GM12878 (cell line): ENCODE data around the gene PDE9A. TPM values are rescaled to one million over a fixed set of nuclear protein-coding genes. Genes with fewer than 3 reads are reported as not detected.

Source experiments
- ATAC-seq: fragments of 200-7000 bp; cut with Tn5 transposase; 3 replicates; pipeline ENCODE4 v1.9.1; 2020; ENCODE audit warnings: mild to moderate bottlenecking, moderate library complexity
- BruUV-seq: library from RNA; stranded (reverse); fragments of 400-500 nt; replicated peaks from 2 replicates; lab custom pipeline; 2021; lab: Mats Ljungman, UMichigan
- CTCF ChIA-PET: fragments of 300-600 bp; sonication (Branson Sonifier 250); formaldehyde crosslinking; extraction: SDS; loops from one replicate; lab custom pipeline; 2021; ENCODE audit warnings: inconsistent platforms; lab: Yijun Ruan, JAX
- POLR2A ChIA-PET: fragments of 350-600 bp; formaldehyde crosslinking; extraction: SDS; loops from one replicate; lab custom pipeline; 2021; ENCODE audit warnings: inconsistent platforms; lab: Charles Lee
- RAD21 ChIA-PET: fragments of 300-600 bp; sonication (Branson Sonifier 250); formaldehyde crosslinking; loops from one replicate; lab custom pipeline; 2023; ENCODE audit warnings: antibody characterized with exemption; ENCODE audit not compliant: unreplicated experiment; lab: Charles Lee
- SMC1A ChIA-PET: fragments of 300-600 bp; sonication (Branson Sonifier 250); formaldehyde crosslinking; loops from one replicate; lab custom pipeline; 2023; ENCODE audit not compliant: unreplicated experiment, uncharacterized antibody; lab: Charles Lee
- DNase-seq: peaks from one replicate; pipeline ENCODE4 v3.0.0-alpha.2; 2011; ENCODE audit warnings: low read depth, low spot score
- FAIRE-seq: peaks from 3 replicates; lab custom pipeline; 2011; peaks lifted over from hg19 to GRCh38; lab: Jason Lieb, UNC
- H2AFZ ChIP-seq: 2 replicates; pipeline ENCODE4 v1.6.0; 2011; ENCODE audit warnings: low read depth, low read length, control low read depth; ENCODE audit not compliant: control insufficient read depth
- H3K27ac ChIP-seq: 2 replicates; pipeline ENCODE4 v1.5.1; 2011; ENCODE audit warnings: control low read depth; ENCODE audit not compliant: control insufficient read depth, insufficient read depth
- H3K27me3 ChIP-seq, 2 experiments: replicated peaks in 1 of 2; 2 replicates each; pipeline versions ENCODE4 v1.6.0 to v1.6.1; 2011; ENCODE audit warnings: low read length in 1 of 2; ENCODE audit not compliant: control insufficient read depth in 2 of 2, insufficient read depth in 2 of 2
- H3K36me3 ChIP-seq, 2 experiments: 2 replicates each; pipeline ENCODE4 v1.5.1; 2011; ENCODE audit warnings: low read length in 1 of 2; ENCODE audit not compliant: control insufficient read depth in 2 of 2, insufficient read depth in 2 of 2
- H3K4me1 ChIP-seq: 2 replicates; pipeline ENCODE4 v1.6.1; 2011; ENCODE audit warnings: mild to moderate bottlenecking, low read length, moderate library complexity, mixed read lengths; ENCODE audit not compliant: control insufficient read depth, insufficient read depth
- H3K4me2 ChIP-seq: 2 replicates; pipeline ENCODE4 v1.6.0; 2011; ENCODE audit warnings: control low read depth; ENCODE audit not compliant: control insufficient read depth, insufficient read depth
- H3K4me3 ChIP-seq: fragments of 200-600 bp; sonication (generic); 2 replicates; pipeline ENCODE4 v1.5.1; 2016
- H3K79me2 ChIP-seq: 2 replicates; pipeline ENCODE4 v1.6.0; 2011; ENCODE audit warnings: low read length; ENCODE audit not compliant: control insufficient read depth, insufficient read depth
- H3K9ac ChIP-seq: 2 replicates; pipeline ENCODE4 v1.8.0; 2011; ENCODE audit warnings: low read length, control low read depth, mixed read lengths; ENCODE audit not compliant: control insufficient read depth, insufficient read depth
- H3K9me3 ChIP-seq: replicated peaks from 3 replicates; pipeline ENCODE4 v1.5.1; 2011; ENCODE audit warnings: mild to moderate bottlenecking, low read length; ENCODE audit not compliant: control insufficient read depth, insufficient read depth
- H4K20me1 ChIP-seq: 2 replicates; pipeline ENCODE4 v1.6.0; 2011; ENCODE audit not compliant: control insufficient read depth, insufficient read depth
- ATF2 ChIP-seq: IDR thresholded peaks from 2 replicates; pipeline ENCODE4 v1.6.1; 2012; ENCODE audit warnings: low read length, inconsistent platforms
- ELK1 ChIP-seq: IDR thresholded peaks from 2 replicates; pipeline ENCODE4 v1.6.1; 2012; ENCODE audit warnings: low read depth, low read length, improper control_type of control experiment
- EP300 ChIP-seq, 2 experiments: fragments of 150-350 bp in 1 of 2; IDR thresholded peaks; 2 replicates each; pipeline ENCODE4 v1.6.1; 2011 to 2012; ENCODE audit warnings: low read depth in 2 of 2, low read length in 2 of 2, borderline replicate concordance in 1 of 2, improper control_type of control experiment in 1 of 2, inconsistent platforms in 1 of 2; ENCODE audit not compliant: control insufficient read depth in 1 of 2
- IRF4 ChIP-seq: IDR thresholded peaks from 2 replicates; pipeline ENCODE4 v1.6.1; 2011; ENCODE audit warnings: low read depth, low read length
- KDM1A ChIP-seq: fragments of 200-600 bp; sonication (generic); IDR thresholded peaks from 2 replicates; pipeline ENCODE4 v1.6.1; 2016; ENCODE audit warnings: borderline replicate concordance
- NR2C1 ChIP-seq: fragments of 450-650 bp; IDR thresholded peaks from 2 replicates; pipeline ENCODE4 v1.6.1; 2017; ENCODE audit warnings: antibody characterized with exemption, mild to moderate bottlenecking, moderate library complexity
- NR2C2 ChIP-seq: IDR thresholded peaks from 2 replicates; pipeline ENCODE4 v1.6.1; 2011; ENCODE audit warnings: borderline replicate concordance, low read depth; ENCODE audit not compliant: control insufficient read depth, insufficient read length
- NRF1 ChIP-seq: conservative IDR thresholded peaks from 2 replicates; pipeline ENCODE4 v1.6.1; 2011; ENCODE audit warnings: mild to moderate bottlenecking, low read depth, low read length, improper control_type of control experiment
- SIX5 ChIP-seq: IDR thresholded peaks from 2 replicates; pipeline ENCODE4 v1.6.1; 2011; ENCODE audit warnings: mild to moderate bottlenecking, low read depth, low read length, moderate library complexity; ENCODE audit not compliant: severe bottlenecking
- STAT1 ChIP-seq: fragments of 450-650 bp; conservative IDR thresholded peaks from 2 replicates; pipeline ENCODE4 v1.6.1; 2014; ENCODE audit warnings: antibody characterized with exemption, mild to moderate bottlenecking
- STAT3 ChIP-seq: IDR thresholded peaks from 2 replicates; pipeline ENCODE4 v1.6.1; 2011; ENCODE audit warnings: low read depth, low read length, improper control_type of control experiment
- YBX1 ChIP-seq: fragments of 450-650 bp; IDR thresholded peaks from 2 replicates; pipeline ENCODE4 v1.6.1; 2016; ENCODE audit warnings: antibody characterized with exemption
- ZSCAN29 ChIP-seq: fragments of 450-650 bp; IDR thresholded peaks from 2 replicates; pipeline ENCODE4 v1.6.1; 2017; ENCODE audit warnings: mild to moderate bottlenecking, moderate library complexity
- WGBS: methylation state at CpG from one replicate; pipeline ENCODE4 v1.1.6; 2016; ENCODE audit warnings: low lambda C conversion rate; ENCODE audit not compliant: insufficient replicate concordance, insufficient coverage; ENCODE audit errors: missing lambda C conversion rate; 5-methylcytosine and 5-hydroxymethylcytosine counted together
- in situ Hi-C: fragments of 300-500 bp; cut with MboI; formaldehyde crosslinking; loops from 9 replicates; pipeline ENCODE4 v1.14.3; 2018; ENCODE audit warnings: mixed read lengths
- intact Hi-C: fragments of 100-400 bp; cut with micrococcal nuclease; formaldehyde crosslinking; loops from one replicate; pipeline ENCODE4 v1.14.2; 2022; ENCODE audit not compliant: unreplicated experiment
- polyA plus RNA-seq, 11 experiments: library from polyadenylated mRNA; depleted of rRNA in 4 of 11; unstranded in 6 of 11; stranded (reverse) in 5 of 11; fragments of >200 nt; fragmentation: Nextera tagmentation in 4 of 11; fragmentation: Illumina TruSeq in 1 of 11; extraction: Ambion mirVana in 4 of 11; extraction: Trizol in 1 of 11; gene quantifications; 1 replicate in 1 of 11; 2 replicates in 10 of 11; pipeline versions ENCODE4 v1.2.1 to v1.2.3, GENCODE V29; 2011 to 2016; ENCODE audit warnings: inconsistent platforms in 2 of 11, missing spikeins in 2 of 11, low read depth in 1 of 11
- total RNA-seq, 4 experiments: library from RNA; depleted of rRNA in 3 of 4; stranded (reverse); fragments of >200 nt in 3 of 4; fragmentation: Illumina TruSeq in 1 of 4; extraction: Trizol in 1 of 4; gene quantifications; 2 replicates each; pipeline versions ENCODE4 v1.2.1 to v1.2.3, GENCODE V29; 2013 to 2021

Gene PDE9A
- total and polyA plus RNA-seq, 10 of the 15 experiments (the other 5 are each of a cell fraction or from before 2014, with no cell fraction given), result 0.08 to 0.45 (median 0.20) TPM; not detected in 1

GRCh38 chr21:42607102-42607501, 46.3 kb upstream of the PDE9A start:
- H4K20me1 ChIP-seq, result no peaks in the 10 kb centered on the region
- CTCF ChIA-PET, result interaction anchor here (1.2 kb wide), 1 partner anchor 14 kb away, joined by 3 read pairs; no protein-coding TSS in a partner anchor
- H3K4me1 ChIP-seq, result no peaks in the 10 kb centered on the region
- no peaks in the 10 kb centered on the region for H3K27me3 ChIP-seq
- peaks cover 5% of the 10 kb centered on the region; the same call in 2 of the 3 replicates for H3K9me3 ChIP-seq
- FAIRE-seq (no peak), ATAC-seq (no peak), DNase-seq (no peak)
- POLR2A ChIA-PET, result no interaction called here
- H3K4me2 ChIP-seq, result no peak overlapping the region
- intact Hi-C loops (no loop called here), in situ Hi-C loops (no loop called here)
- H3K79me2 ChIP-seq, result no peaks in the 10 kb centered on the region
- TF ChIP-seq STAT3 (no peak), NRF1 (no peak)
- no peak overlapping the region for H2AFZ ChIP-seq
- H3K9ac ChIP-seq, result no peak overlapping the region
- 14% methylated on average over 4 of the region's 4 CpGs for WGBS
- BruUV-seq, result no TSS peak
- H3K4me3 ChIP-seq, result no peak overlapping the region
- SMC1A ChIA-PET, result interaction anchor here (1.2 to 1.6 kb wide), 2 partner anchors 9 to 24 kb away, joined by 3 to 4 read pairs; no protein-coding TSS in a partner anchor
- H3K36me3 ChIP-seq, result no peaks in the 10 kb centered on the region
- H3K27ac ChIP-seq, result no peak overlapping the region
- RAD21 ChIA-PET, result no interaction called here

- TF ChIP-seq ATF2 (no peak), EP300 (IDR thresholded peaks at IDR 0.05; ENCODE audit: borderline replicate concordance in 1 of 2, control insufficient read depth in 1 of 2, low read depth in 2 of 2, low read length in 2 of 2) (no peak), ELK1 (no peak), STAT1 (no peak), YBX1 (no peak), ZSCAN29 (no peak), NR2C1 (no peak), IRF4 (no peak), SIX5 (no peak), KDM1A (no peak), NR2C2 (no peak)
- H3K36me3 ChIP-seq, result no peaks in the 10 kb centered on the region
- H3K27ac ChIP-seq, result no peak overlapping the region
- ATAC-seq, result no peak
- DNase-seq, result no peak
- ChIA-PET CTCF (interaction anchor here (1.2 kb wide), 1 partner anchor 14 kb away, joined by 3 read pairs; no protein-coding TSS in a partner anchor), RAD21 (no interaction called here), POLR2A (interaction anchor here (0.7 kb wide), 1 partner anchor 1841 kb away, joined by 6 read pairs; no protein-coding TSS in a partner anchor), SMC1A (interaction anchor here (1.2 to 1.6 kb wide), 2 partner anchors 10 to 25 kb away, joined by 3 to 4 read pairs; no protein-coding TSS in a partner anchor)
- intact Hi-C loops (no loop called here), in situ Hi-C loops (no loop called here)
- FAIRE-seq, result no peak
- no peak overlapping the region for H2AFZ ChIP-seq
- no peak overlapping the region for H3K4me3 ChIP-seq
- H3K9ac ChIP-seq, result no peak overlapping the region
- no peaks in the 10 kb centered on the region for H4K20me1 ChIP-seq
- no peak overlapping the region for H3K4me2 ChIP-seq
- 50% methylated on average over 5 of the region's 5 CpGs for WGBS
- peaks cover 5% of the 10 kb centered on the region; the same call in 2 of the 3 replicates for H3K9me3 ChIP-seq
- no TSS peak for BruUV-seq
- no peaks in the 10 kb centered on the region for H3K4me1 ChIP-seq
- no peaks in the 10 kb centered on the region for H3K79me2 ChIP-seq
- H3K27me3 ChIP-seq, result no peaks in the 10 kb centered on the region
Measured at GRCh38 chr21:42607525-42608102, 45.8 kb upstream of the PDE9A start.
